Measurements from ENCODE around the gene DIP2C.
"Not testable (repeated sequence)": the region's sequence is repeated elsewhere in the genome, so short reads cannot be mapped to it uniquely, and the experiment has no call there.

DIP2C gene

DNA sequence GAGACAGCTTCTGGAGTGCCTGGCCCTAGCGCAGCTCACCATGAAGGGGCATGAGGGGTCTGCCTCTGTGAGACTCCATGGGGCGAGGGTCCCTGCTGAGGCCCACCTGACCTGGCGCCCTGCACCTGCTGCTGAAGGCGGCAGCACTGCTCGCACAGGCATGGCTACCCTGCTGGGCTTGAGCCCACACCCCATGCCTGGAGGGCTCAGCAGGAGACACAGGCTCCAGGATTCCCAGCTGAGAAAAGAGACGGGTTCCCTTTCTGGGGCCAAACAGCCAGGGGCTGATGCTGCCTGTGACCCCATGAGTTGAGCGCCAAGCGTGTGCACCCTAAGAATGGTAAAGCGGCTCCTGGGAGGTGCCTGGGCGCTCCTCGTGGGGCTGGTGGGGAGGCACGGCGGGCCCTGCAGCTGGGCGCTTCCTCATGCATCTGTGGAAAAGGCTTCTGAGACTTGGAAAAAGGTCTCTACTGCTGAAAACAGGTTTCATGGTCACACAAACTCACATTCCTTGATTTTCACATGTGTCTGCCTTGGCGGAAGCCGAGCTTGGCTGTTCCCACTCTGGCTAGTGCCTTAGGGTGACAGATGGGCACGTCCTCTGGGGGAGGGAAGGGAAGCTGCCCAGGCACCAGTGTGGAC lies 320.8 kb downstream of the DIP2C start:
- DNase-seq, result no peak

DNA sequence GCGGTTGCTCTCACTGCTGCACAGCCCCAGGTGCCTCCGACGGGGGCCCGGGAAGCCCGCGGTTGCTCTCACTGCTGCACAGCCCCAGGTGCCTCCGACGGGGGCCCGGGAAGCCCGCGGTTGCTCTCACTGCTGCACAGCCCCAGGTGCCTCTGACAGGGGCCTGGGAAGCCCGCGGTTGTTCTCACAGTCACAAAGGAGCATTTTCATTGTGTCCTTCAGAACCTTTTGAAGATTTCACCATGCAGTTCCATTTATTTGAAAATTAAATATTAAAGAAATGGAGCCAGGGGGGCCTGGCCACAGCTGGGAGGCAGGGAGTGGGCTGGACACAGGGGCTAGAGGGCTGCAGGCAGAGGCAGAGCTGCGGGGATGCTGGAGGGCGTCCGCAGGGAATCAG lies 321.4 kb downstream of the DIP2C start:
- DNase-seq, result not testable (repeated sequence)

DNA sequence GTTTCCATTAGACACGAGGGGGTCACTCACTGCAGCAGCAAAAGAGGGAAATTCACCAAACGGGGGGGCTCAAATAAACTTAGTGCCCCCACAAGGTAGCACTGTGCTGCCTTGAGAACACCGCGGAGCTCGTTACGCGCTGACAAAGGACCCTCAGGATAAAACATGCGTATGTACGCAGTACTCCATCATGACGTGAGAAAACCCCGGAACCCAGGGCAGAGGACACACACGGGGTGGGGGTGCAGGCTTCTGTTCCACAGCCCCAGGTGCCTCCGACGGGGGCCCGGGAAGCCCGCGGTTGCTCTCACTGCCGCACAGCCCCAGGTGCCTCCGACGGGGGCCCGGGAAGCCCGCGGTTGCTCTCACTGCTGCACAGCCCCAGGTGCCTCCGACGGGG lies 321.8 kb downstream of the DIP2C start:
- DNase-seq, result no peak

DNA sequence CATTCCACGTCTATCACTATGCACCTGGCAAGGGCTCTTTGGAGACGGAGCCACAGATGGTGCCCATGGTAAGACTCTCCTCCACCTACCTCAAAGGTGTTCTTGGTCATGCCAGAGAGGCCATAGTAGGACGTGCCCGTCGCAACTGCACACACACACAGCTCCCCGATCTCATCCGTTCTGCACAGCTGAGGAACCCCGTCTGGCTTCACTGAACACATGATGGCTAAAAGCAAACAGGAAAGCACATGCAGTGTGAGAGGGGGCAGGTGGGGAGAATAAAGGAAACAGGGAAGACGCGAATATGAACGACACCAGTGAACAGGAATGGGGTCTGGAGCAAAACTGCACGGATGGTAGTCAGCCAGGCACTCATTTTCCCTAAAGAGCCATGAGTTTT lies 323.3 kb downstream of the DIP2C start:
- no peak for DNase-seq

DNA sequence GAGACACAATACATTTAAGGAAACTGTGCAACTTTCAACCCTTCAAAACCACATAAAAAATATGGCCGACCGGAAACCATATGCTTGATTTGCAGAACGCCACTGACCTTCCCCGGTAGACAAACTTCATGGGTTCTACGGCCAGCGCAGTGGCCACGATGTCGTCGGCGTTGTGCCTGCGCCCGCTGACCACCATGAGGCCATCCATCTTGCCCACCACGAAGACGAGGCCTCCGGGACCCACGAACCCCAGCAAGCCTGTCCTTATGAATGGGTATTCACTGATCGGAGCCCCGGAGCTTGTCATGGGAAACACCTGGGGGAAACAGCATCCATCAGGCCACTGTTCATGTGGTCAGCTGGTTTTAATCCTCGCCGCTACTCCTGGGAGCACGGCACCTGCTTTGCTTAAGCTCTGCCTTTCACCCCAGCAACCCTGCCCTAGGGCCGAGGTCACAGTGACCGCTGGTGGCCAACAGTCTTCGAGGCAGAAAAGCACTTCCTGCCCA lies 325.1 kb downstream of the DIP2C start:
- no peak for DNase-seq

DNA sequence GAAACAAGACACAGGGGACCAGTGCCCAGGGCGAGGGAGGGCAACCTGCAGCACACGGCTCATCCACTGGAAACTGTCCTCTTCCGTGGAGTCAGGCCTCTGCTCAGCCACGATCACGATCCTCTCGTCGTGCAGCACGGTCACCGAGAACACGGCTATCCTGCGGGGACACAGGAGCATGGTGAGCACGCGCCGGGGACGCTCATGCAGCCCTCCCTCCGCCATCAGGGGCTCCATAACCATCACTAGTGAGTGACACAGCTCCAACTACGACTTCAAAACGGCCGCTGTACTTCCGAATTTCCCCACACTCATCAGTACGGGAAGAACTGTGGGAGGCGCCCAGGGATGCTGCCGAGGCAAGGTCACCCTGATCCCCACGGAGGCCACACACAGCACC lies 326.3 kb downstream of the DIP2C start:
- no peak for DNase-seq

DNA sequence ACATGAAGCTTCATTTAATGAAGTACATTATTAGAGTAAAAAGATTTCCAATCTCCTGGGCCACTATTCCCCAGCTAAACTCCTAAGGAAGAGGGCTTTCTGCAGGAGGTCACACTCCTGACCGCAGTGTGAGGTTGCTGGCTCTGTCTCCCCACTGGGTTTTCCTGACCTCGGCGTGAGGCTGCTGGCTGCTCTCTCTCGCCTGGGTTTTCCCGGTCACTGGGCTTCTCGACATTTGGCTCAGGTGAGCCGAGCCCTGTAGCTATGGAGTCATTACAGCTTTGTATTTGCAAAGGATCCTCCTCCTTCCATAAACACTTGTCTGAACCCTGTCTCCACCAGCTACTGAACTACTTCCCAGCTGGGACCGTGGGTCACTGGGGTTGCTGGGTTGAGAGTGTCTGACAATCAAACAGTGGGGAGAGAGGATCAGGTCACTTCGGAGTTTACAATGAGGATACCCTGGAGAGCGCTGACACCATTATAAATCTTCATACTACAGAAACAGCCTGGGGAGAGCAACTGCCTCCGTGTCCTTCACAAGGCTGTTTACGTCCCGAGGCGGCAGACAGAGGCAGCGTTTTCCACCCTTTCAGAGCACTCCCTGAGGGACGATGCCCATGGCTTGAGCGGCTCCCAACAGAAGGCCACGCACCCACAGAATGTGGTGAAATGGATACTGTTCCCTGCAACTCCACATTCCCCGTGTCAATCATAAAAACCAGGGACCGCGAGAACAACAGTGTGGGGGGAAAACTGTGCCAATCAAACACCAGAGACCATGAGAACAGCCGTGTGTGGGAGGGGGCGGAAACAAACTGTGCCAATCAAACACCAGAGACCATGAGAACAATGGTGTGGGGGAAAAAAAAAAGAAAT lies 328.0 kb downstream of the DIP2C start:
- DNase-seq, result no peak

DNA sequence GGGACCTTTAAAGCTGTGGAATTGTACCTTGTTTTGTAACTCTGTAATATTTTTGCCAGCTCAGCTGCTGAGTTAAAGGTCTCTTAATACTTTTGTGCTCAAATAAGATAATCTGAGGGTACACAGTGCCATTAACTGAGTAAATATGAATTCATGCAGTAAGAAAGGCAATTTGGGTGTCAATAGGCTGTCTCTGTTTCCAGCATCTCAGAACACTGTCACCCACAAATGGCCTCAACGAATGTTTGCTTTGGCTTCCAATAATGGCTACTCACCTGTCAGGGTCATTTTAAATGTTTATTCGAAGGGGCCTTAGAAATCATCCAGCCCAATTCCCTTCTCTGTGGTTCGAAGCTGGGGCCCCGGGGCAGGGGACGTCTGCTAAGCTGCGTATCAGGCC lies 328.8 kb downstream of the DIP2C start:
- no peak for DNase-seq

DNA sequence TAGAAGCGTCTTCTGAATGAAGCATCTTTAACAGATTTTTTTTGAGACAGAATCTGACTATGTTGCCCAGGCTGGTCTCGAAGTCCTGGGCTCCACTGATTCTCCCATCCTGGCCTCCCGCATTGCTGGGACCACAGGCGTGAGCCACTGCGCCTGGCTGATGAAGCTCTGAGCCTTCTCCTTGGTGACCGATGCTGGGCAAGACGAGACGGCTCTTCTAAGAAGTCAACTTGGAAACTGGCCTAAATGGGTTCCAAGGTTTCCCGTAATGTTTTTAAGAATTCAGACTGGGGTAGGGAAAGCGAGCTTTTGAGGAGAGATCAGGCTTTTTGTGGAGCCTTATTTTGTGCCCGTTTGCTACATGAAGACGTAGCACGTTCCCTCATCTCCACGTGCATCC lies 329.7 kb downstream of the DIP2C start:
- DNase-seq, result no peak

DNA sequence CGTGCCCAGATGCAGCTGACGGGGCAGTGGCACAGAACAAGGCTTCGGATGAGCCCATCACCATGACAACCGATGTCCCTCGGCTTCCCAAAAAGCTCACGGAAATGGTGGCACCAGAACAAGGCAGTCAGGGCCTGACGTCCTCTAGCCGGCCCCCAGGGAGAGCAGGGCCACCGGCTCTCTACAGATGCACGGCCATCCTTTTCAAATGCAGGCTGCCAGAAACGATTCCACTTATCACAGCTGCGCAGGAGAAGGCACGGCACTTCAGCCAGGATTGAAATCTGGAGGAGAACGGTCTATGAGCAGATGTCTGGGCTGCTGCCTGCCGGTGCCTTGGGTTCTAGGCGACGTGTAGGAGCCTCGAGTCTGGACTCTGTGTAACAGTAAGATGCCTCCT lies 330.4 kb downstream of the DIP2C start:
- no peak for DNase-seq

DNA sequence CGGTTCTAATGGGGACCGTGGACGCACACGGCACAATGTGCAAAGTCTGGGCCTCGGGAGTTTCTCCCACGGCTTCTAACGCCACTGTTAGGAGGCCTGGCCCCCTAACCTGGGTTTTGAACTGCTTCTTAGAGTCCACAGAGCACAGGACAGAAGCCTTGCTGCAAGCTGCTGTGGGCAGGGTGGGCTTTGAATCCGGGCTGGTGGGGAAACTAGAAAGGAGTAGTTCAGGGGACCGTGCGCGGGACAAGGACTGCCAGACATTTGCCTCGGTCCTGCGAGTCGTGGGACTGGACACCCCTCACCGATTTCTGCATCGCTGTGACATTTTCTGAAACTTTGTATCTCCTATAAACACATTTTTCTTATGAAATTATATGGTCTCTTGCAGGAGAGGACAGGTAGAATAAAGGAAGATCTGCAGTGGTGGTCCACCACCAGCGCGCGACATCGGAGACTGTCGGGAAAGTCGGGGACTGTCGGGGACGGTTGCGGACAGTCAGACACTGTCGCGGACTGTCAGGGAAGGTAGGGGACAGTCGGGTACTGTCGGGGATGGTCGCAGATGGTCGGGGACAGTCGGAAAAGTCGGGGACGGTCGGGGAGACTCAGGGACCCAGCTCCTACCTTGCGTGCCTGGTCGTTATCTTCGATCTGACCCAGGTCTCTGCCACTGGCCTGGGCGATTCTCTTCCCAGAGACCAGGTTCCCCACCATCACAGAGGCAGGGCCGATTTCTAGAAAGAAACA lies 332.1 kb downstream of the DIP2C start:
- no peak for DNase-seq

DNA sequence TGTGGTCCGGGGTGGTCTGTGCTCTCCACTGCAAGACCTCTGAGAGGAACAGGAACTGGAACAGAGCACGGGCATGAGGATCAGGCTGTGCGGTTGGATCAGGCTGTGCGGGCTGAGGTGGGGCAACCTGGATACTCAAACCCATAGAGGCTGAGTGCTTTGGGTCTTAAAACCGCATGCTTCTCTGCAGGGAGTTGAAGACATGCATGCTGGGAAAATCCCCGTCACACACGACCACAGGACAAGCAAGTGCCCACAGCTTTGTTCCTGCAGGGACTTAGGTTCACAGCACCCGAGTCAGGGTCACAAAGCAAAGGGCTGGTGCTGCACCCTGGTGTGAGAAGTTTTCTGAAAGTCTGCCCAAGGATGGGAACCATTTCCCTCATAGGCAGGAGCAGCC lies 333.0 kb downstream of the DIP2C start:
- DNase-seq, result no peak

DNA sequence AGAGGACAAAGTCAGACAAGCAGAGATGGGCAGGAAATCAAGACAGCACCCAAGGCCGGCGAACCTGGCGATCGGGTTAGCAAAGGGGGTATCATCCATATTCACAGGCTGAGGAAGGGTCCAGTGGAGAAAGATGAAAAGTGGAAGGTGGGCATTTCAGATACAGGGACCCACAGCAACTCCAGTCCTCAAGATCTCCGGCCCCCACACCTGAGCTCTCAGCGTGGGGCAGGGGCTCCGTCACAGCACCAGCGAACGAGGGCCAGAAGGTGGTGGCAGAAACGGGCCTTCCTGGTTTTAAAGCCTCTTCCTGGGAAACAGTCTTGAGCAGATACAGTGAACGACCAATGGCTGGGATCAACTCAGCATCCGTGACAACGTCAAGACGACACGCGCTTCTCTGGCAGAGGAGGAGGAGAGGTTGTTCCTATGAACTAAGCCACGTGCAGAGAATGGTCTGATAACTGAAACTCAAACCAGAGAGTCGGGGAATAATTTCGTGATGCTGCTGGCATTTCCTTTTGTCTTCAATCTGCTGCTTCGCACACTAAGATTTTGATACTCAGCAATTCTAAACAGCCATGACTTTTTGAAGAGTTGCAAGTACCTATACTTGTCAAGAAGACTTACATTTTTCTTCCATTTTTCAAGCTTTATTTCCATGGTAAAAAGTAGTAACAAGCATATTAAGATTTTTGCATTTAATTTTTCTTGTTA lies 334.4 kb downstream of the DIP2C start:
- no peak for DNase-seq

DNA sequence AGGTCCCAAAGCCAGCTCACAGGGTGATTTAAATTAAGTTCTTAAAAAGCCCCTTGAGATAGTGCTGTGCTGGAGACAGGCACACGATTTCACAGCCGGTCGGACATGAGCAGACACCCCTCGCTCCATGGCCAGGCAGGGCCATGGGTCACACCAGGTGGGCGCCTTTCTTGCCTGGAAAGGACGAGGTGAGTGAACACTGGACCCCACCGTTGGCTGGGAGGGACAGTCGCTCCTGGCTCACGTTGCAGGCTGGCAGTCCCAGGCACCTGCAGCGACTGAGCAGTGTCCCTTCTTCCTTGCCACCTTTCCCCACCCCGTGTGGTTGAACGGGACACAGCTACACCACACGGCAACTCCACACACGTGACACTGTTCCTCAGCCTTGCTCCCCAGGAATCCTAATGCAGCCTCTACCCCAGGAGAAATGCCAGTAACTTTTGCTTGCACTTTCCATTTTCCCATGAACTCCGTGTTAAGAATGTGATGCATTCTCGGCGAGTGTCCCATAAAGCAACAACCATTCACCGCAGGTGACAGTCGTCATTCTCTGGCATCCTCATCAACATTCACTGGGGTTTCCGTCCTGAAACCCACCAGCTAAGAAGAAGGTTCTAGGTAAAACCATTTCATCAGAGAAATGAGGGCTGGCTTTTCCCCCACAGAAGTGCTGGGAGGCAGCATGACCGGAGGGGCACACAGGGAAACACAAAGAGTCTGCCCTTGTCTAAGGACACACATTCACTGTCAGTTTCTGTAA lies 336.8 kb downstream of the DIP2C start:
- no peak for DNase-seq

DNA sequence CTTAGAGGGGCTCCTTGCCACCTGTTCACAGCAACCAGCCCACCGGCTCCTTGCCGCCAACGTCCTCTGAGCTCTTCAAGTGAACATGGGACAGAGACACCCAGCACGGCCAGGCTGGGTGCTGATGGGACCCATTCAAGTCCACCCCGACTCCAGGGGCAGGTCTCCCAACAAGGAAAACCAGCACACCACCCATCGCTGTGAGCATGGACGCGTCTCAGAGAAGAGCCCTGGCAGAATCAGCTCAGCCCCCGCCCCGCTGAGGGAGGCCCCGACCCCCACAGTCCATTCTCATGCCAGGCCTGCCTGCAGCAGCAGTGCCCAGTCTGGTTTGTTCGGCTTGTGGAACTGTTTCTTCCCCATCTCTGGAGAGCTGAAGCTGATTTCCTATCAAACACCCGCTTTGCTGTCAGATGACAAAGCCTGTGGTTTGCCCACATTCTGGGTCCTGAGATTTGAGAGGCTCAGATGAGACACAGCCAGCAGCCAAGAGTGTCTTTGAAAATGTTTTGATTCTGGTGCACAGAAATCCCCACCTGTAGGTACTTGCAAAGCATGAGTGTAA lies 337.6 kb downstream of the DIP2C start:
- no peak for DNase-seq

DNA sequence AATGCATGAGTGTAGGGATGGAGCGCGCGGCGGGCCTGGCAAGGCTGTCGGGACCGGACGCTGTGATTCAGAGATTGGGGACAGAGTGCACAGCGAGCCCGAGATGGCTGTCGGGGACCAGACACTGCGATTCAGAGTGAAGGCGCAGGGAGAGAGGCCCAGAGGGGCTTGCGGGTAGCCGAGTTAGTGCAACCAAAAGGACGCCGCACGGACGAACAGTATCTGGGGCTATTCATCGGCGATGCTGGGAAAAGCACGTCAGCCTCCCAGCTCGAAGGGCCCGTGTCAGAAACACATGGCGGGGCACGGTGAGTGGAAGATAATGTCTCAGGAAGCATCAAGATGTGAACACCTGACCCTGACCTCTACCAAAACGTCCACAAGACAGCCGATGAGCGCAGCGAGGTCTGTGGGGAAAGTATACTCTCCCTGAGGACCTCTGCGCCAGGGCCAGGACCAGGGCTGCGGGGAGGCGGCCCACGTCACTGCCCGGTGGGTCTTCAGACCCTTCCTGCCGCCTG lies 338.4 kb downstream of the DIP2C start:
- DNase-seq, result no peak

DNA sequence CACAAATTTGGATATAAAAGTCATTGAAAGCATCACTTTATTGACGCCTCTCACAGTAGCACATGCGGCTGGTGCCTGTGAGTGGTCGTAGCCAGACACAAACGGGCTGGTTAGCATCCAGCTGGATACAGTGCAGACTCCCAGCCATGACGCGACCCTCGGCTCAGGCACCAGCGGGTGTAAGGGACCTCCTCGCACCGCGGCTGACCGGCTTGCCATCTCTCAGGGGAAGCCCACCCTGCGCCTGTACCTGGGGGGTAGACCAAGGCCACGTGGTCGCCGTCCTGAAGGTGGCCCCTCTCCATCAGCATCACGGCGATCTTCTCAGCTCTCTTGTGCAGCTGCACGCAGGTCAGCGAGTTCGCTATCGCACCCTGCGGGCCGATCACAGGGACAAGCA lies 340.4 kb downstream of the DIP2C start:
- DNase-seq, result no peak

DNA sequence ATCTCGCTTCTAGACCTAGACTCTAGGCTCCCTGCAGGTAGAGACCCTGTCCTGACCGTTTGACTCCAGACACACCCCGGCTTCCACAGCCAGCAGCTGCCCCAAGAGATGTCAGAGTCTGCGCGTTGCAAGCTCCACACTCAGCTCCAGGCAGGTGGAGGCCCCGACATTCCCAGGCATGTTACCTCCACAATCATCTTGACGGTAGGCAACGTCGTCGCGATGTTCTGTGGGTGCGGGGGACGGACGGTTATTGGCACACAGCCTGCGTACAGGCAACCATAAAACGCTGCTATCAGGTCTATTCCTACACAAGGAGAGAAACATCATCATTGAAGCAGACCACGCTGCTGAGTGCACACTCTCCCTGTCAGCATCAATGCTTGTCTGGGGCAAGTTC lies 341.0 kb downstream of the DIP2C start:
- no peak for DNase-seq

DNA sequence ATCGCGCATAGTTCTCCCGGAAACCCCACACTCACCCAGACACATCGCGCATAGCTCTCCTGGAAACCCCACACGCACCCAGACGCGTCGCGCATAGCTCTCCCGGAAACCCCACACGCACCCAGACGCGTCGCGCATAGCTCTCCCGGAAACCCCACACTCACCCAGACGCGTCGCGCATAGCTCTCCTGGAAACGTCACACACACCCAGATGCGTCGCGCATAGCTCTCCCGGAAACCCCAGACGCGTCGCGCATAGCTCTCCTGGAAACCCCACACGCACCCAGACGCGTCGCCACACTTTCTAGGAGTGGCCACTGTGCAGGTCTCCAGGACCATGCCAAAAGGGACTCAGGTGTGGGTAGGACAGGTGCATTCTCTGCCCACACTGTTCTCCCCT lies 341.7 kb downstream of the DIP2C start:
- DNase-seq, result not testable (repeated sequence)

DNA sequence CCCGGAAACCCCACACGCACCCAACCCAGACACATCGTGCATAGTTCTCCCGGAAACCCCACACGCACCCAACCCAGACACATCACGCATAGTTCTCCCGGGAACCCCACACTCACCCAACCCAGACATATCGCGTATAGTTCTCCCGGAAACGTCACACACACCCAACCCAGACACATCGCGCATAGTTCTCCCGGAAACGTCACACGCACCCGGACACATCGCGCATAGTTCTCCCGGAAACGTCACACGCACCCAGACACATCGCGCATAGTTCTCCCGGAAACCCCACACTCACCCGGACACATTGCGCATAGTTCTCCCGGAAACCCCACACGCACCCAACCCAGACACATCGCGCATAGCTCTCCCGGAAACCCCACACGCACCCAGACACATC lies 342.3 kb downstream of the DIP2C start:
- not testable (repeated sequence) for DNase-seq

DNA sequence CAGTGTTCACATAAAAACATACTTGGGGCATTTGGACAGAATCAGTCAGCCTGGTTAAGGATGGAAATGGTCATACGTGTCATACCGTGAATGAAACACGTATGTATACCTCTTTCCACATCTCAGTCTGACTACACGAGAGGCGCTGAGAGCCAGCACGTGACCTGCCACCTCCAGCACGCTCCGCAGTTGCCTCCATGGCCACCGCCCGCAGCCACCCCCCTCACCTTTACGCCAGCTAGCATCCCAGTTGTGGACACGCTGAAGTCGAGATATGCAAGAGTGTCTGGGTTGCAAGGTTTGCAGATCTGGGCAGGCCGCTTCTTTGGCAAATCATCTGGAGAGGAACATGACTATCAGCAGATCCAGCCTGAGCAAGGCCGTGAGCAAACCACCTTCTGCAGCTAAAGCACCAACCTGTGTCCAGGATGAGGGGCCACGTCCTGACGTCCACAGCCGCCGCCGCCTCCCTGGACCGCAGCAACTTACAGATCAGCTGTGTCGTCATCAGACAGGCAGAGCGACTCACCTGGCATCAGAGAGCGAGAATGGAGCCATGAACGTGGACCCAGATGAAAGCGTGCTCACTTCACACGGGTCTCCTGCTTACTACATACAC lies 344.8 kb downstream of the DIP2C start:
- DNase-seq, result no peak
